Heart left ventricle (tissue), 13 donors: Measurements from ENCODE around the gene EPGN.

Experiments
- CTCF ChIP-seq, 12 donors: fragments of 200-600 bp; sonication (generic) in 4 of 12; IDR thresholded peaks; one replicate each; pipeline versions ENCODE4 v1.5.0 to v1.8.0; 2018 to 2022; ENCODE audit warnings: antibody characterized with exemption in 12 of 12, mild to moderate bottlenecking in 5 of 12
- POLR2A ChIP-seq, 2 donors: fragments of 450-650 bp; IDR thresholded peaks; one replicate each; pipeline ENCODE4 v1.6.1; 2017; ENCODE audit warnings: antibody characterized with exemption in 2 of 2, mild to moderate bottlenecking in 2 of 2, moderate library complexity in 2 of 2
- donor health status: ischemic (EF 13 %, LVEDD 7.1; RV severe dilation, severe dysfunction).
- donor health status: DM: no; HTN: yes; CAD: no.
- donor health status: DM: no; HTN: no; CAD: no.
- donor health status: ischemic (EF 25% LVEDD 6.9; RV normal size, moderate dysfunction).
- donor health status: ischemic (EF 25% LVEDD 5.7; RV mildly dilated, moderate dysfunction).
- donor health status: ischemic (EF 35%, LVEDD 5.7; RV mildly dilated, moderate dysfunction).
- donor health status: nonischemic (EF 11% LVEDD 7.7; RV severe dilation, severe dysfunction).
- donor health status: DM: yes; HTN: yes; CAD: no.
- donor health status: PGD.
- donor health status: ischemic (EF 29% LVEDD 5.4; RV normal size, mild dysfunction).
- donor health status: nonischemic (EF 23%, LVEDD 6.1; RV moderate dilation, normal function).

GRCh38 chr4:74314329-74314728 is 6.1 kb downstream of the EPGN start:
- TF ChIP-seq CTCF (IDR thresholded peaks at IDR 0.05) (no peak), POLR2A (IDR thresholded peaks at IDR 0.05) (no peak)
